Ramos (cell line): ENCODE results near the gene ZNF362.
"Not testable (repeated sequence)": the region's sequence is repeated elsewhere in the genome, so short reads cannot be mapped to it uniquely, and the experiment has no call there.

Experiments
- in situ Hi-C: fragments of 300-500 bp; cut with MboI; formaldehyde crosslinking; loops from one replicate; pipeline ENCODE4 v1.14.3; 2022; ENCODE audit warnings: low sequenced_read_pairs; ENCODE audit not compliant: unreplicated experiment

ZNF362 gene

GRCh38 chr1:33281554-33282303 is 25.4 kb downstream of the ZNF362 start:
- in situ Hi-C loops: no loop called here

- in situ Hi-C loops: no loop called here
These were observed 26.5 kb downstream of the ZNF362 start for GRCh38 chr1:33282791-33283190.

GRCh38 chr1:33284049-33284448 is 27.8 kb downstream of the ZNF362 start:
- in situ Hi-C loops: no loop called here

- in situ Hi-C loops: no loop called here
These were observed 30.3 kb downstream of the ZNF362 start for GRCh38 chr1:33286451-33287185.

GRCh38 chr1:33287317-33287716 is 31.0 kb downstream of the ZNF362 start:
- in situ Hi-C loops: no loop called here

GRCh38 chr1:33288976-33289857 is 32.9 kb downstream of the ZNF362 start:
- in situ Hi-C loops: no loop called here

- in situ Hi-C loops: no loop called here
These were observed 33.5 kb downstream of the ZNF362 start for GRCh38 chr1:33289858-33290154.

GRCh38 chr1:33290615-33291014 is 34.3 kb downstream of the ZNF362 start:
- in situ Hi-C loops: not testable (repeated sequence)

GRCh38 chr1:33292726-33293340 is 36.5 kb downstream of the ZNF362 start:
- in situ Hi-C loops: no loop called here

GRCh38 chr1:33294071-33295010 is 38.0 kb downstream of the ZNF362 start:
- in situ Hi-C loops: loop anchor here (5.0 kb wide), 2 partner anchors 73 to 173 kb away; no protein-coding TSS in a partner anchor

GRCh38 chr1:33295023-33295422 is 38.7 kb downstream of the ZNF362 start:
- in situ Hi-C loops: loop anchor here (5.0 kb wide), 2 partner anchors 72 to 172 kb away; no protein-coding TSS in a partner anchor

- in situ Hi-C loops: loop anchor here (5.0 kb wide), 2 partner anchors 72 to 172 kb away; no protein-coding TSS in a partner anchor
These were observed 39.3 kb downstream of the ZNF362 start for GRCh38 chr1:33295450-33296081.

GRCh38 chr1:33296082-33296458 is 39.8 kb downstream of the ZNF362 start:
- in situ Hi-C loops: loop anchor here (5.0 kb wide), 2 partner anchors 71 to 171 kb away; no protein-coding TSS in a partner anchor

GRCh38 chr1:33296824-33297223 is 40.5 kb downstream of the ZNF362 start:
- in situ Hi-C loops: loop anchor here (5.0 kb wide), 2 partner anchors 70 to 170 kb away; no protein-coding TSS in a partner anchor

- in situ Hi-C loops: loop anchor here (5.0 kb wide), 2 partner anchors 69 to 169 kb away; no protein-coding TSS in a partner anchor
These were observed 41.8 kb downstream of the ZNF362 start for GRCh38 chr1:33297911-33298622.

- in situ Hi-C loops: loop anchor here (5.0 kb wide), 2 partner anchors 69 to 169 kb away; no protein-coding TSS in a partner anchor
These were observed 42.5 kb downstream of the ZNF362 start for GRCh38 chr1:33298623-33299277.

GRCh38 chr1:33299461-33300155 is 43.3 kb downstream of the ZNF362 start:
- in situ Hi-C loops: loop anchor here (5.0 kb wide), 2 partner anchors 68 to 168 kb away; no protein-coding TSS in a partner anchor
